Stimulated activated CD4-positive, alpha-beta T cell treated with anti-CD3 and anti-CD28 coated beads, Interleukin-1b, Interleukin-23, amount 100 ng/mL, for 24 hours (primary cell): Measurements from ENCODE around the gene NR2F1-AS1.

ENCODE experiments used
- DNase-seq, 4 experiments: peaks; one replicate each; pipeline ENCODE4 v3.0.0-alpha.2; 2020; ENCODE audit warnings: low read depth in 4 of 4, low spot score in 1 of 4

Gene NR2F1-AS1

DNA sequence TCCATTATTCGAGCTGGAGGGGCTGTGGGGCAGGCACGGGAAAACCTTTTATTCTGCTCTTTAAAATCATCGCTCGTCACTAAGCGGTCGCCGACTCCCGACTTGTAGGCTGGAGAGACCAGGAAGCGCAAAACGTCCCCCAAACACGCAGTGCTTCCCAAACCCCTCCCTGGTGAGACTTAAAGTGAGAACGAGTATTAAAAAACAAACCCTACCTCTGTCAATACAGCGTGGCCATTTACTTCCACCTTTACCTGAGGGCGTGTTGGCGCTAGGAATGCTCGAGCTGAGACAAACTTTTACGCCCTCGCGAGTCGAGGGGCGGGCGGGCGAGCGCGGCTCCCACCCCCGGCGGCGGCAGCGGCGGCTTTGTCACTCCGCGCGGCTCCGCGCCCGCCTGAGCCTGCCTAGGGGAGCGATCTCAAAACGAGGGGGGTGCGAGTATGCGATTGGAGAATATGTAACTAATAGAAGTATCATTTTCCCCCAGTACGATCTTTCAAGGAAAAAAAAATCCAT, at the start of gene NR2F1-AS1:
Gene NR2F1-AS1, minus strand, starts transcription at position 293 of the 519 bp plus-strand sequence.
- no peak for DNase-seq

DNA sequence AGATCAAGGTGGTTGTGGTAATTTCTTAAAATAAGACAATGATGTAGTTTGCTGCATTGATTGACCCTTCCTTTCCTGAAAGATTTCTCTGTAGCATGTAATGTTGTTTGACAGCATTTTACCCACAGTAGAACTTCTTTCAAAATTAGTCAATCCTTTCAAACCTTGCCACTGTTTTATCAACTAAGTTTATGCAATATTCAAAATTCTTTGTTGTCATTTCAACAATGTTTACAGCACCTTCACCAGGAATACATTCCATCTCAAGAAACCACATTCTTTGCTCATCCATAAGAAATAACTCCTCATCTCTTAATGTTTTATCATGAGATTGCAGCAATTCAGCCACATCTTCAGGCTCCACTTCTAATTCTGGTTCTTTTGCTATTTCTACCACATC, 45.8 kb upstream of the NR2F1-AS1 start:
- no peak for DNase-seq

DNA sequence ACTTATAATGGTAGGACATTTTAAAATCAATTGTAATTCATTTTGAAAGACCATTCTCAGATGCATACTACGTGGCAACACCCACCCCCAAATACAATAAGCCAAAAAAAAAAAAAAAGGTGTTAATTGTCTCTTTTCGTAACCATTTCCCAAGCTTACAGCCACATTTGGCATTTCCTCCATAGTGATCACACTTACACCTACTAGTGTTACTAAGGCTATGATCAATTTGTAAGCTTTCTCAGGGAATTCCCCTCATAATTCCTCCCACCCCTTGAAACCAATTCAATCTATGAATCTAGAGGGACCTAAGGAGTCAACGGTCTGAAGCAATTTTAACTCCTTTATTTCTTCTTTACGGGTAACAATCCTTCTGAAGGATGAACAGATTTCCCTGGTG, 42.1 kb upstream of the NR2F1-AS1 start:
- DNase-seq = no peak

DNA sequence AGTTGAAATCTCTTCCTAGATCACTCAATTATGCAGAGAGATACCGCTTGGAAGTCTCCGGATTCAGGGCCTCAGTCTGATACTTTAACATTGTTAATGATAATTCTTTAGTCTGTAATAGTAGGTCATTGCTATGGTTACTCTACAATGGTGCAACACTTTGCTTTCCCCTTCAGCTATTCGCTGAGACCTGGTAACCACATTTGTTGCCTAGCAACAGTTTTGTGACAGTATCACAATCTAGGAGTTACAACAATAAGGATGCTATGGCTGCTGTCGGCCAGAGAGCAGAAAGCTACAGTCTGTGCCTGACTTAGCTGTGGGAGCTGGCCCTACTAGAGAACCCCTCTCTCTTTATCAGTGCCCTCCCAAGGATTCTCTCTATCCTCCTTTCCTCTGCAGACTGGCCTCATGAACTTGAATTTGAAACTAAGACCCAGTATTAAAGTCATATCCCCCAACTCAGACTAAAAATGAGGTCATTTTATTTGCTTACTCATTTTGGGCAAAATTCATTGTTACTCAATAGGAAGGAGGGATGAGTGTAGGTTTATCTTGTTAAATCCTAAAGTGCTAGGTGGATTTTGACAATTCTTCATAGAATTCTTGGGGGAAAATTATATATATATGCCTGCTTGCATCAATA, 41.3 kb upstream of the NR2F1-AS1 start:
- DNase-seq = no peak

DNA sequence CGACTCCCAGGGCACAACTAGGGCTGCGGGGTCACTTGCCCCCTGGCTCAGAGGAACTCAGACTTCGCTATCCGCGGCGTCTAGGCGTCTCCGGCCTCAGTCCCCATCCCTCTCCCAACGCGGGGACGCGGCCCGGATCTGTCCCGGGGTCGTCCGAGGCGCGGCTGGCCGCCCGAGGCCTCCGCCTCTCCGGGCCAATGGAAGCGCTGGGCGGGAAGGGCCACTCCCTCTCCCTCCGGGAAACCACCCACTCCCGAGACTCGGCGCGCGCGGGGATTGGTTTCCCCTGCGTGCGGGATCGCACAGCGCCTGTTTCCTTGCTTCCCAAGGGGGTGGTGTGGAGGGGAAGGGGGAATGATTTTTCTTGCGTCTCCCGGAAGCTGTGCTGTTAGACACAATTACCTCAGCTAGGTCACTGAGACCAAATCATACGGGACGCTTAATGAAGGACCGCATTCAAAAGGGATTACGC, 40.3 kb upstream of the NR2F1-AS1 start:
- DNase-seq = no peak

DNA sequence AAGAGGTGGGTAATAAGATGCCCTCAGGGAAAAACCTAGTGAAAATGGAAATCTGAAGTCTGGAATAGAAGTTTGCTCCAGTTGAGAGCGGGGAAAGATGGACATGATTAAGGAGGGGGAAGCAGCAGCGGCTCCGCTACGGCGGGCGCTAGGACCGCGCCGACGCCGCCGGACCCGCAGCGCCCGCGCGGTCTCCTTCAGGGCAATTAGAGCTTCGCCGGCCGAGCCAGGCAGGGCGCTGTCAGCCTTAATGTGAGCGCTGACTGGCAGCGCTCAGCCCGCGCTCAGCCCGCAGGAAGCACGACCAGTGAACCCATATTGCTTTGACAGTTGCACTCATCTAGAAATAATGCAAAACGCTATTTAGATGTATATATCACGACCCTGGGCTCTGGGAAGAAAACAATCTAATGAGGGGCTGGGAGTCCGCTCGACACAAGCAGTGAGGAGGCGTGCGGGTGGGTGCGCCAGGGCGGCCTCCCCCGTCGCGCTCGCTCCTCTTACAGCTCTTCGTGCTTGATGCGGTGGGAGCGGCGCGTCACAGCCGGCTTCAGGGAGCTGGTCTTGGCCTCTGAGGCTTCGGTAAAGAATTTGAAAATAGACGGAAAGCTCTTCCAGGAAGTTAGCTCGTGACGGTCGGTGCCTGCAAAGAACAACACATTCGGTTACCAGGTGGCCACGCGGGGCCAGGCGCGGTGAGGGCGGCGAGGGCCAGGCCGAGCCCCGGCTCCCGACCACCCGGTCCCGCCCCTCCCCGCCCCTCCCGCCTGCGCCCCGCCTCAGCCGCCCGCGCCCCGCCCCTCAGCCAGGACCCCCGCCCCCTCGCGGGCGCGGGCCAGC, 39.7 kb upstream of the NR2F1-AS1 start:
- DNase-seq = peak in 1 of 4 experiments; percentile 24

DNA sequence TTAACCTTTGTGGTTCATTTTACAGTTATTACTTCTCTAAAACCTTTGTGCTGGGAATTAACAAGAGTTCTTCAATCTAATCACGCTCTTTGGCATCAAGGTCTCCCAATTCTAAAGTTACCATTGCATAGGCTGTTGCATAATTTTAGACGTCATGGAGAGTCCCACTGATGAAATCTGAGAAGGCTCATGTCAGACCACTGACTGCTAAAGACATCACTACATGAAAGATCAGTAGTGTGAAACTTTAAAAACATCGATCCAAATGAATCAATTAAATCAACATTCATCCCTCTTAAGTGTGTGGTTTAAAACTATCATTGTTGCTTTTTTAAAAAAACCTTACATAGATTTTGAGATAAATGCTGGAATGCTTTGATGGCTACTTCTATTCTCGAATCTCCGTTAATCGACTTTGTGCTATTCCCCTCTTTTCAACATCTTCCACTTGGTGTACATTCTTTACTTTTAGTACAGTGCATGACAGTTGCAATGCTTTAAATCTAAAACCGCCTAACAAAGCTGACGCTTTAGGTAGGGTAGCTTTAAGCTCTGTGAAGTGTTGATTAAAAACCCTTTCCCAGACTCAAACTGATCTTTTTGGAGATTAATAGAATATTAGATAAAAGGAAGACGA, 35.6 kb upstream of the NR2F1-AS1 start:
- DNase-seq = no peak

DNA sequence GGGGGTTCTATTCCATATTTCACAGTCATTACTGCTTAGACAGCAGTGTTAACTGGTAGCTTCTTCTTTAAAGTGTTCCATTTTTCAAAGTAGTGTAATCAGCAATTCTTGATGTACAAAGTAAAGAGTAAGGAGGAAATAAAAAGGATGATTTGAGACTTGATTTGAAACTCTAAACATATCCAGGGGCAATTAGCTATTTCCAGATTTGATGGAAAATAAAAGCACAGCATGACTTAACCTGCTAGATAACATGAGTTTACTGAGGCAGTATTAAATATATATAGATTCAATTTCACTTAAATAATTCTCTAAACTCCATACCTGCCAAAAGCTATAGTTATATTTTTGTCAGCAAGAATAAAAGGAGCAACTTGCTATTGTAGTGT, 31.8 kb upstream of the NR2F1-AS1 start:
- DNase-seq = no peak

DNA sequence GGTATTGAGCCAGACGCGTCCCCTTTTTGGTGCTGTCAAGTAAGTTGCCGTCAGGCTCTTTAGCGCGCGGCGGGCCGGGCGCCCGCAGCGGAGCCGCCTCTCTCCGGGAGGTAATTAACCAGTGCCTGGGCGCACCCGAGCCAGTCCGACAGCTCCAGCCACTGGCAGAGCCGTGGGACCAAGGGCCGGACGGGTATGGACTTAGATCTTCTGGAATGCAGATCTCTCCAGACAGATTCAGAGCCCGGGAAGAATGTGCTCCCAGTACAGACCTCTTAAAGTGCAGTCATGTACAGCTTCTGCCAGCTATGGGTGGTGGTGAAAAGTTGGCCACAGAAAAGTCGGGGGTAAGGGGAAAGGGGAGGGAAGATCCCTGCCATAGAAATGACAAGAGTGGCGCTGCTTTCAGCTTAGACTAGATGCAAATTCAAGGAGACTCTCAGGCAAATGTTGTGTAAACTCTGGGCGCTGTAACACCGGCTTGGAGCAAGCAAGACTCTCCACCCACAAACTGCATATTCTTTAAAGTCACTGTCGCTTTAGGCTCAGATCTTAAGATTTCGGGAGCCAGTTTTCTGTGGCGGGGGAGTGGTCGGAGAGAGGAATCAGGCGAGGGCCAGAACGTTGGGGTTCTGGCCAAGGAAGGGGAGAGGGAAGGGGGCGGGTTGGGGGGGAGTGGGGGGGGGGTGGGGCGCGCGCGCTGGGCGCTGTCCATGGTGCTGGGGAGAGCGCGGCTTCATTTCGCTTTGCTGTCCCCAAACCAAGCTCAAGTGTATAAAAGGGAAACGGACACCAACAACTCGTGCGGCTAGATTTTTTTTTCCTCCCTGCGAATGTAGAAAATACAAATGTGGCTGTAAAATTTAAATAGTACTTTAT, 31.2 kb upstream of the NR2F1-AS1 start:
- no peak for DNase-seq

DNA sequence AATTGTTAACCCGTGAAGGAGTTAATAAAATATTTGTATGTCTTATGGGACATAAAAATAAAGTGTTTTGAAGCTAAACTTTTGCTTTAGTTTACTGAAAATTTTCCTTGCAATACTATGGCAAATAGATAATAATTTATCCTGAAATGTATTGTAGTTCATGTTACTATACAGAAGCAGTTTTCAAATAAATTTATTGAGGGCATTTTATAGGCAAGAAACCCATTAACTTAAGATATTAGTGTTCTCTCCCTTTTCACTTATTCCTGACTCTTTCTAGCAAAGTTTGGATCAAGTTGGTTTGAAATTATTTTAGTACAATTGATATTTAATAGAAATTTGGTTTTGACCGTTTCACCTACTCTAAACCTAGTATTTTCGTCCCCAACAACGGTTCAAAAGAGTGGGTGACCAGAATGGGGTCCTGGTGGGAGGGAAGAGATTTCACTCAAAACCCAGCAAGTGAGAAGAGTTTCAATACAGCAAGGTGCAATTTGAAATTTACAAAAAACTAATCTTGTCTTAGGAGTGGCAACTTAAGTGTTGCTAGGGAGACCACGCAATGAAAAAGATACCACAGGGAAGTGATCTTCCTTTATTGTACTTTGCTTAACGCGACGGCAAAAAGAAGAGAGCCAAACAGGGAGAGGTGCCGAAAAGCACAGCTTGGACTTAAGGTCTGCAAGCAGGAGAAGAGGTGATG, 30.4 kb upstream of the NR2F1-AS1 start:
- DNase-seq = no peak

DNA sequence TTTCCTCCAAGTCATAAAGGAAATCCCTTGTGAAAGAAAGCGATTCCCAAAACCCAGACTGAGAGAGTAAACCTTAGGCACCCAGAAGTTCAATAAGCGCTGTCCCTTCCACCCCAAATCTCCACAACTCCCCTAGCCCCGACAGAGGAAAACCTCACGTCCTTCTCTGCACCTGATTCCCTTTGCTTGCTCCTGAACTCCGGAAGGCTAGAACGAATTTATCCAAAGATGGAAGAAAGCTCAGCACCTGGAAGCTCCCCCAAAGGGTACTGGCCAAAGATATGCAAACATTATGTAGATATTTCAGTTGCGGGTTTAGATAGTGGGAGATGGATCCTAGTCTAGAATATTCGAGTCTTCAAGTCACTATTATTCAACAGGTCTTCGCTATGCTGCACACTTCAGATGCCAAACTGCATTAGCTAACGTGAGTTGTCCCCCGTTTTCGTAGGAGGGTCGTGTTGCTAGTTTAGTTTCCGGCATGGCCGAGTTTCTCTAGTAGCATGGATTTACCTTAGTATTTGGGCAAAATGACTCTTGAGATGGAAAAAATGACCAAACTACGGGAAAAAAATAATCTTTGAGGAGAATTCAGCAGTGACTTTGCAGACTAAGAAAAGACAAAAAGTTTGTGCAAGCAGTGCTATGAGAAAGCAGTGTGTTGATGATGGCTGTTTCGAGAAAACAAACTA, 29.7 kb upstream of the NR2F1-AS1 start:
- no peak for DNase-seq

DNA sequence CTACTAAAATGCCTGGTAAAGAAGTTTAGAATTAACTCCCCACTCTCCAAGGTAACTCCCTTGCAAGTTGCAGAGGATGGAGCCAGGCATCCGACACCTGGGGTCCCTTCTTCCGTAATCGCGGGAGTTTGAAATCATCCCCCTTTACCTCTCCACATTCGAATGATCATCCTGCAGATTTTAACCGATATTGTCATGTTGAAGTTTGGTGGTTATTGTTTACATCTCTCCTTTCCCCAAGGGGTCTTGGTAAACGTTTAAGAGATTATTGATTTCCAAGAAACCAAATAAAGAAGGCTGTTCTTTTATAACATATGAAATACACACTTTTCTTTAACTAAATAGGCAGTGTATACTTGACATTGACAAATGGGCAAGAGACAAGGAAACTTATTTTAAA, 28.7 kb upstream of the NR2F1-AS1 start:
- no peak for DNase-seq

DNA sequence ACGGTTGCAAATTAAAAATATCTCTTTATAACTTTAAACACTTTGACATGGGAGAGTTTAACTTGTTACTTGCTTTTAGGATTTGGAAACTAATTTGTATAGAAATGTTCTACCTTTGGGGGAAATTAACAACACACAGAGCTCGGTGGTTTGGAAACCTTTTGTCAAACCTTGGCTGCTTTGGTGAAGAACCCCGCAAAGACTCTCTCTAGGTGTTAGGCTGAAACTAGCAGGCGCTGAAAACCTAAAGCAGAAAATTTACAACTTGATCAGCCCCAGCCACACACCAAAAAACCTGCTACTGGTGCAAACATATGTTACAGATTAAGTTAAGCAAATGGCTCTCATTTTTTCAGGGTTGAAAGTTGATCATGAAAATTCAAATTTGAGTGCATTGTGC, 27.8 kb upstream of the NR2F1-AS1 start:
- DNase-seq = no peak

DNA sequence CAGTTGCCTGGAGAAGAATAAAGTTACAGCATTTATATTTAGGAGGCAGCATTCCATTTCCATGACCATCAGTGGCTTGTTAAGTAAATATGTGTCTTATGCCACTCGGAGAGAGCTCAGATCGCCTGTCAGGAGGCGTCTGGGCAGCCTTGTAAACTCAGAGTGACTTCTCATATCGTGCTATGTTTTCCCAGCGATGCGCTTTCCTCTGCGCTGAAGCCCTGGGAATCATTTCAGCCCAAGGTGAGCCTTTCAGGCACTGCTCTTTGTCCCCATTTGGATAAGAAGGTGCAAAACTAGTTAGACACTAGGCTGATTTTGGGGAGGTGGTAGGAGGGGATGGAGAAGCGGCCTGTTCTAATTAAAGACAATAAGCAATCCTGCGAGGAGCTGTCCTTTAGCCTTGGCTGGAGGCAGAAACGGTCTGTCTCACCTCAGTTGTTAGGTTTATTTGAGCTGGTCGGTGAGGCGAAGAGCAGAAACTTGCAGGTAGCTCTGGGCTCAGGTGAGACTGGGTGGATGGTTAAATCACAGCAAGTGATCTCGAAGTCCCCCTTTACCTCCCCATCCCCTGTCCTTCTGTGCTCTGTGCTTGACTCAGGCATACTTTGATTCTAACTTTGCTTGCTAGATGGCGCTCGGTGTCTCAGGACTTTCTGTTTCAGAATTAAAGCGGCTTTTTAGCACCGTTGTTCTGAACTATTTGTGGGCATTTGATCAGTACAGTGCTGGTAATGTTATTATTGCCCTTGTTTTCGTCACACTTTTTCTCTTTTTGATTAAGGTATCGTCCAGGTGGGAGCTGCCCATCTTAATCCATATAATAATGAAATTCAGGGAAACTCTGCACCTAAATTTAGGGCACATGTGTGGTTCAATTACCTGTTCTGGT, 26.6 kb upstream of the NR2F1-AS1 start:
- no peak for DNase-seq

DNA sequence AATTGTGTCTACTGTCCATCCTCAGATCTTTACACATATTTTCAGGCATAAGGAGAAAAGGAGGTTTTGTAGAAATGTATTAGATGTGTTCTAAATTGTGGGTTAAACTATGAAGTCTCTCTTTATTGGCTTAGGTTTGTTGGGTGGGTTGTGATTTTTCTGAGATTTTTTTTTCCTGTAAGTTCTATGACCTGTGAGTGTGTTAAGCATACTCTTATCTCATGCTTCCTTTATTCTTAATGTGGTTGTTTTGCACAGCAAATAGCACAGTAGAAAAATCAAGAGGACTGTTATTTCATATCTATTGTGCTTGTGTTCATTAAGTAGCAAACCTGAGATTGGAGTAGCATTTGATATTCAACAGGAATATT, 25.3 kb upstream of the NR2F1-AS1 start:
- DNase-seq = no peak

DNA sequence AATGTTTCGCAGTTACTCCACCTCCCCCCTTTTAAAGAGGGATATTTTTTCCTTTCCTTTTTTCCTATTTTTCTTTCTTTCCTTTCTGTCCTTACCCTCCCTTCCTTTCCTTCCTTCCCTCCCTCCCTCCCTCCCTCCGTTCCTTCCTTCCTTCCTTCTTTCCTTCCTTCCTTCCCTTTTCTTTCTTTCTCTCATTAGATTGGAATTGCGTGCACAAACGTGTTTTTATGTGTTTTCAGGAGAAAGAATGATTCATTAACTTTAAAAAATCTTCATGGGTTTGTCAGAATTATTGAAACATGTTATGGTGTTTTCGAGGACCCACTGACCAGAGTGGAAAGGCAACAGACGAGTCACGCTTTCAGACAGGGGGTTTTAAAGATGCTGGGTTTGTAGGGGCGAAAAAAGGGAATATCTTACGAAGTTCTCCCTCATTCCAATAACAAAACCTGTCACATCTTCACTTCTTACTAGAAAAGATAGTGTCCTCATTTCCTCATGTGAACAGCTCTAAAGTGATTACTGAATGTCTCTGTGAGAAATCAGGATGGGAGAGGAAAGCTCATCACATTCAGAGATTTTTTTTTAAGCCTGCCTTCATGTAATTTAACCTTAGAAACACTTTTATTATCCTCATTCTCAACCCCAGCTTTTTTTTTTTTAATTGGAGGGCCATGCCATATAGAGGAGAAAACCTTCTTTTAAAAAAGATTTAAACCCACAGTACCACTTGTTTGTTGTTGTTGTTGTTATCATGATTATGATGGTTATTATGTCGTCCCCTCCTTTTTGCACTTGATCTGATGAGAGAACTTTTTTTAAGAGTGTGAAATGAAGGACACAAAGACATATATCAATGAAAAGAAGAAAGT, 23.9 kb upstream of the NR2F1-AS1 start:
- no peak for DNase-seq

DNA sequence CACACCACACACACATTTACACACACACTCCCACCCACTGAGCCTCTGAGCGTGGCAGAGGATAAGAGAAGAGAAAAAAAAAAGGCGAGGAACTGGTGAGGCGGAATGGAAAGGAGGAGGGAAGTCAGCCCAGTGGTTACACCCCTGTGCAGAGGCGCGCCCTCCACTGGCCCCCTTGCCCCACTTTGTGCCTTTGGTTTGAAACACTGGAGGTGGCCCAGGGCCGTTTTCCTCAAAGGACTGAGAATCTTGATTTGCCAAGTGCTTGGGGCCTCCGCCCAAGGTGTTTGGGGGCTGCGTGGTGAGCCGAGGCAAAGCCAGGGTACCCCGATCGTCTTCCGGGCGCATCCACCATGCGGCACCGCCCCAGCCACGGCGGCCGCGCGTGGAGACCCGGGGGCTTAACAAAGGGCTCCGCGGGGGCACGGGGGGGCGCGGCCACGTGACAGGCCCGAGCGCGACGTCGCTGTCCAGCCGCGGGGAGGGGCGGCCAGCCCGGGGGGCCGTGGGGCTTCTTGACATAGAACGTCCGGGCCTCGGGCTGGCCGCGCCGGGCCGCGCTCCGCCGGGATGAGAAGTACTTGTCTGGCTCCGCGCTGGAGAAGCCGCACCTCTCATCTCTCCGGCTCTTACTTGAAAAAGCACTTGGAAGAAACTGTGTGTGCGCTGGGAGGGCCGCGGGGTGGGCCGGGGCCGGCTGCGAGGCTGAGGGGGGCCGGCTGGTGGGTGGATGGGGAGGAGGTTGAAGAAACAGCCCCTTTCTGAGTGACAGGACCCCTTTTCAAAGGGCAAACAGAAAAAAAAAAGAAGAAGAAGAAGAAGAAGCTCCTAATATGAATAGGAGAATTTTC, 23.0 kb upstream of the NR2F1-AS1 start:
- no peak for DNase-seq
